BE2C (cell line): ENCODE results near the gene GHRH.

Experiments used
- DNase-seq: peaks from one replicate; pipeline ENCODE4 v3.0.0-alpha.2; 2020
- H3K27me3 ChIP-seq: fragments of 250-450 bp; sonication (Bioruptor Pico); 2 replicates; pipeline ENCODE4 v1.5.1; 2020; ENCODE audit warnings: mild to moderate bottlenecking
- H3K36me3 ChIP-seq: fragments of 250-450 bp; sonication (Bioruptor Pico); 2 replicates; pipeline ENCODE4 v1.5.1; 2020; ENCODE audit warnings: mild to moderate bottlenecking
- H3K4me1 ChIP-seq: fragments of 250-450 bp; sonication (Bioruptor Pico); 2 replicates; pipeline ENCODE4 v1.5.1; 2020
- H3K4me3 ChIP-seq: 2 replicates; pipeline ENCODE4 v1.5.1; 2011; ENCODE audit warnings: low read depth, low read length
- H3K9me3 ChIP-seq: fragments of 250-450 bp; sonication (Bioruptor Pico); 2 replicates; pipeline ENCODE4 v1.5.1; 2020
- TF ChIP-seq, protein P1 (sequence below): IDR thresholded peaks from 2 replicates; pipeline ENCODE4 v1.5.1; 2012; ENCODE audit warnings: mild to moderate bottlenecking, low read depth, low read length

GHRH gene

GRCh38 chr20:37280403-37280802 is 18.8 kb upstream of the GHRH start:
- TF ChIP-seq, protein P1, sequence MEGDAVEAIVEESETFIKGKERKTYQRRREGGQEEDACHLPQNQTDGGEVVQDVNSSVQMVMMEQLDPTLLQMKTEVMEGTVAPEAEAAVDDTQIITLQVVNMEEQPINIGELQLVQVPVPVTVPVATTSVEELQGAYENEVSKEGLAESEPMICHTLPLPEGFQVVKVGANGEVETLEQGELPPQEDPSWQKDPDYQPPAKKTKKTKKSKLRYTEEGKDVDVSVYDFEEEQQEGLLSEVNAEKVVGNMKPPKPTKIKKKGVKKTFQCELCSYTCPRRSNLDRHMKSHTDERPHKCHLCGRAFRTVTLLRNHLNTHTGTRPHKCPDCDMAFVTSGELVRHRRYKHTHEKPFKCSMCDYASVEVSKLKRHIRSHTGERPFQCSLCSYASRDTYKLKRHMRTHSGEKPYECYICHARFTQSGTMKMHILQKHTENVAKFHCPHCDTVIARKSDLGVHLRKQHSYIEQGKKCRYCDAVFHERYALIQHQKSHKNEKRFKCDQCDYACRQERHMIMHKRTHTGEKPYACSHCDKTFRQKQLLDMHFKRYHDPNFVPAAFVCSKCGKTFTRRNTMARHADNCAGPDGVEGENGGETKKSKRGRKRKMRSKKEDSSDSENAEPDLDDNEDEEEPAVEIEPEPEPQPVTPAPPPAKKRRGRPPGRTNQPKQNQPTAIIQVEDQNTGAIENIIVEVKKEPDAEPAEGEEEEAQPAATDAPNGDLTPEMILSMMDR: no peak
- no peaks in the 10 kb centered on the region for H3K36me3 ChIP-seq
- no peaks in the 10 kb centered on the region for H3K9me3 ChIP-seq
- H3K4me3 ChIP-seq: no peak overlapping the region
- no peak for DNase-seq
- H3K27me3 ChIP-seq: no peaks in the 10 kb centered on the region
- peaks cover 7% of the 10 kb centered on the region for H3K4me1 ChIP-seq

GRCh38 chr20:37279820-37280219 is 18.2 kb upstream of the GHRH start:
- H3K9me3 ChIP-seq: no peaks in the 10 kb centered on the region
- H3K4me1 ChIP-seq: peaks cover 7% of the 10 kb centered on the region
- no peak overlapping the region for H3K4me3 ChIP-seq
- H3K27me3 ChIP-seq: no peaks in the 10 kb centered on the region
- no peaks in the 10 kb centered on the region for H3K36me3 ChIP-seq
- TF ChIP-seq, protein P1: no peak
- DNase-seq: no peak

DNA sequence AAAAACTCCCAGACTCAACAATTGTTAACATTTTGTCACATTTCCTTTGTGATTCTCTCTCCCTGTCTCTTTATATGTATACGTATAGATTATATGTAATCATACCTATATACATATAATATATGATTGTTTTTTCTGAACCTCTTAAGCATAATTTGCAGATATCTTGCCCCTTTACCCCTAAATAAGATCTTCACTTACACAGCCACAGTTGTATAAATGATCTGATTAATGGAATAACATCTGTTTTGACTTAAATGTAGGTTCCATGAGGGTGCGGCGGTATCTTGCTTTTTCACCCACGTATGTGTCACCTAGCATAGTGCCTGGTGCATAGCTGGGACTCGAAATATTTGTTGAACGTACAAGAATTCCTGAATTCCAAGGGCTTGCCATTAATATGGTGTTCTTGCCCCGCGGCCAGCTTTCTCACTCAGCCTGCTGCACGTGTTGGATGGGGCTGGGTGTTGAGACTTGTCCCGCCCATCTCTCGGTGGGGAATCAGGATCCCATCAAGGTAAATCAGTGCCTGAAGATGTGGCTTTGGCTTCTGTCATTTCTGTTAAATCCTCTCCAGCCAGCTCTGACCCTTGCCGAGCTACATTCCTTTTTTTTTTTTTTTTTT is 17.5 kb upstream of the GHRH start:
- Histone ChIP-seq H3K9me3 (no peaks in the 10 kb centered on the region), H3K36me3 (no peaks in the 10 kb centered on the region), H3K4me1 (peaks cover 7% of the 10 kb centered on the region), H3K4me3 (no peak overlapping the region), H3K27me3 (no peaks in the 10 kb centered on the region)
- no peak for DNase-seq
- TF ChIP-seq, protein P1: no peak

DNA sequence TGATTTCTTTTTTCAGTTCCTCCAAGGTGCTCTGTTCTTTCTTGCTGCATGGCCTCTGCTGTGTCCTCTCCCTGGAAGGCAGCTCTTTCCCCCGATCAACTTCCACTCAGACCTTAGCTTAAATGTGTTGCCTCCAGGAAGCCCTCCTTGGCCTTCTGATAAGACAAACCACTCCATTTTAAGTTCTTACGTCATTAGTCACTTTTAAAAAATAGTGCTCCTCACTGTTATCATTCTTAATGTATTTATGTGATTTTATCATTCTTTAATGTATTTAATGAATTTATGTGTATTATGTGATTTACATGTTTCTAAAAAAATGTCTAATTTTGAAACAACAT is 15.6 kb upstream of the GHRH start:
- H3K4me1 ChIP-seq: peaks cover 7% of the 10 kb centered on the region
- TF ChIP-seq, protein P1: no peak
- no peaks in the 10 kb centered on the region for H3K9me3 ChIP-seq
- H3K36me3 ChIP-seq: no peaks in the 10 kb centered on the region
- no peak overlapping the region for H3K4me3 ChIP-seq
- no peaks in the 10 kb centered on the region for H3K27me3 ChIP-seq
- no peak for DNase-seq

GRCh38 chr20:37276494-37277252 is 15.1 kb upstream of the GHRH start:
- Histone ChIP-seq H3K36me3 (no peaks in the 10 kb centered on the region), H3K4me1 (peaks cover 7% of the 10 kb centered on the region), H3K9me3 (no peaks in the 10 kb centered on the region), H3K4me3 (no peak overlapping the region), H3K27me3 (no peaks in the 10 kb centered on the region)
- peak; percentile 24 for DNase-seq
- TF ChIP-seq, protein P1: peak; percentile 46

DNA sequence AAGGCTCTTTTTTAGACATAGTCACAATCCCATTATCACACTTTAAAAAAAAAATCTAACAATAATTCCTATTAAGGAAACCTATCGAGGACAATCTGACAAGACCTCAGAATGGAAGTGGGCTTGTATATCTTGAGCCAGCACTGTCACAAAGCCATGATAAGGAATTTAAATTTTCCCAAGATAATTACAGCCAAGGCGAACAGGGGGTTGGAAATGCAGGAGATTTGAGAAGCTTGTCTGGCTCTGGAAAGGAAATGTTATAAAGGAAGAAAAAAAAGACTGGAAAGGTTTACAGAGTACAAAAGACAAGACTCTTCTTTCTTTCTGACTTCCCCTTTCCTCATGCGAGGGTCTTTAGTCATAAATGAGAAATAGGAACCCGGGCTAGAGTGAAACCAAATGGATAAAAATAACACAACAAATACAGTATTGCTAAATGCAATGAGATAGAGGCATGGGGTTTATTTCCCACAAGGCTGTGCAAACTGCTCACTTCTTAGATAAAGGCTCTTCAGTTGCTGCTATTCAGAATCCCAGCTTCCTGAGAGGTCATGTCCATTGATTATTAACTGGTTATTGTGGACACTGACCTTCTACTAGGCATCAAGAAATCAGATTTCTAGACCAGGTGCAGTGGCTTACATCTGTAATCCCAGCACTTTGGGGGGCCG is 13.4 kb upstream of the GHRH start:
- Histone ChIP-seq H3K4me3 (no peak overlapping the region), H3K9me3 (no peaks in the 10 kb centered on the region), H3K27me3 (no peaks in the 10 kb centered on the region), H3K36me3 (no peaks in the 10 kb centered on the region), H3K4me1 (peaks cover 7% of the 10 kb centered on the region)
- TF ChIP-seq, protein P1: no peak
- DNase-seq: no peak
